GM12872 (cell line): ENCODE data around the gene STRN3.

Experiments
- TF ChIP-seq, protein P1 (sequence below): IDR thresholded peaks from 3 replicates; pipeline ENCODE4 v1.5.1; 2011; ENCODE audit warnings: low read depth, mild to moderate bottlenecking, low read length, moderate library complexity; ENCODE audit not compliant: insufficient read depth

STRN3 gene

DNA sequence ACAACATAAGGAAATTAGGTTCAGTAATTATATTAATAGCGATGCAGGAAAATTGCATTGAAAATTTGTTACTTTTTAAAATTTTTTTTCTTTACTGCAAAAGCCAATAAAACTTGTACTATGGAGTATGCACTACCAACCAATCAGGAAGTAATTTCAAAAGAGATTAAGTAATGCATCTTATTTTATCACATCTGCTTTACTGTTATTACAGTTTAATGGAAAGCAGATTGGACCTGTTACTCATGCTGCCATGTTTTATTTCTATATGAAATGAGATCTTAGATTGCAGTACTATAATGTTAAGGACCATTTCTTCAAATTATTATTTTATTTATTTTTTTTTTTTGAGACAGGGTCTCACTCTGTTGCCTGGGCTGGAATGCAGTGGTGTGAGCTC lies 1.7 kb upstream of the STRN3 start:
- TF ChIP-seq, protein P1, sequence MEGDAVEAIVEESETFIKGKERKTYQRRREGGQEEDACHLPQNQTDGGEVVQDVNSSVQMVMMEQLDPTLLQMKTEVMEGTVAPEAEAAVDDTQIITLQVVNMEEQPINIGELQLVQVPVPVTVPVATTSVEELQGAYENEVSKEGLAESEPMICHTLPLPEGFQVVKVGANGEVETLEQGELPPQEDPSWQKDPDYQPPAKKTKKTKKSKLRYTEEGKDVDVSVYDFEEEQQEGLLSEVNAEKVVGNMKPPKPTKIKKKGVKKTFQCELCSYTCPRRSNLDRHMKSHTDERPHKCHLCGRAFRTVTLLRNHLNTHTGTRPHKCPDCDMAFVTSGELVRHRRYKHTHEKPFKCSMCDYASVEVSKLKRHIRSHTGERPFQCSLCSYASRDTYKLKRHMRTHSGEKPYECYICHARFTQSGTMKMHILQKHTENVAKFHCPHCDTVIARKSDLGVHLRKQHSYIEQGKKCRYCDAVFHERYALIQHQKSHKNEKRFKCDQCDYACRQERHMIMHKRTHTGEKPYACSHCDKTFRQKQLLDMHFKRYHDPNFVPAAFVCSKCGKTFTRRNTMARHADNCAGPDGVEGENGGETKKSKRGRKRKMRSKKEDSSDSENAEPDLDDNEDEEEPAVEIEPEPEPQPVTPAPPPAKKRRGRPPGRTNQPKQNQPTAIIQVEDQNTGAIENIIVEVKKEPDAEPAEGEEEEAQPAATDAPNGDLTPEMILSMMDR = no peak

DNA sequence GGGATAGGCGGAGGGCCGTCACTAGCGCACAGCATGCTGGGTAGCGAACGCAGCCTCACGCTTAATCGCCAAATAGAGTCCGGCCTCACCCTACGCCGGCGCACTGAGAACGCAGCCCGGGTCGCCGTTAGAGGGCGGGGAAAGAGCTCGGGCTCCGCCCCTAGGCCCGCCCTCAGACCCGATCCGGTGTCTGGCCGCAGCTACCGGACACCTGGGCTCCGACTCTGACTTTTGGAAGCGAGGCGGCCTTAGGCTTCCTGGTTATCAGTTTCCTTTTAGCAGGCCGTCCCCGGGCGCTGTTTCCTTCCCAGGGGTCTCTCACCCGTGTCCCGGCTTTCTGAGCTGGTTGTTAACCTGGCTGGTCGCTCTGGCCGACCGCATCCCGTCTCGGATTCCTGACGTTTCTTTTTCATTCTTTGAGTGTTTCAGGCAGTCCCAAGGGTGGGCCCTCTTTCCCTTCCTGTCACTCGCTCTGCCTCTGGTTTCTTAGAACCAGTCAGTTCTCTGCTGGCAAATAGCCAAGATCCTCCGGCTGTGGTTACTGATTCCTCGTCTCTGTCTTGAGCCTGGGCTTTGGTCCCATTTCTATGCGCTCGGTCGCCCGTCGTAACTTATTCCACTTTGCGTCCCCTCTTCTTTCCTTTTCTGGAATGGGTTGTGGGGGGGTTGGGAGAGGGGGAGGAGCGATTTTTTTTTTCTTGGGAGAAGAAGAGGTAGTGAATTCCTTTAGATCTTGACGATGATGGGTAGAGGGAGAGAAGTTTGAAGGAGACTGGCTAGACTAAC lies 464 bp upstream of the STRN3 start:
- TF ChIP-seq, protein P1 = no peak

DNA sequence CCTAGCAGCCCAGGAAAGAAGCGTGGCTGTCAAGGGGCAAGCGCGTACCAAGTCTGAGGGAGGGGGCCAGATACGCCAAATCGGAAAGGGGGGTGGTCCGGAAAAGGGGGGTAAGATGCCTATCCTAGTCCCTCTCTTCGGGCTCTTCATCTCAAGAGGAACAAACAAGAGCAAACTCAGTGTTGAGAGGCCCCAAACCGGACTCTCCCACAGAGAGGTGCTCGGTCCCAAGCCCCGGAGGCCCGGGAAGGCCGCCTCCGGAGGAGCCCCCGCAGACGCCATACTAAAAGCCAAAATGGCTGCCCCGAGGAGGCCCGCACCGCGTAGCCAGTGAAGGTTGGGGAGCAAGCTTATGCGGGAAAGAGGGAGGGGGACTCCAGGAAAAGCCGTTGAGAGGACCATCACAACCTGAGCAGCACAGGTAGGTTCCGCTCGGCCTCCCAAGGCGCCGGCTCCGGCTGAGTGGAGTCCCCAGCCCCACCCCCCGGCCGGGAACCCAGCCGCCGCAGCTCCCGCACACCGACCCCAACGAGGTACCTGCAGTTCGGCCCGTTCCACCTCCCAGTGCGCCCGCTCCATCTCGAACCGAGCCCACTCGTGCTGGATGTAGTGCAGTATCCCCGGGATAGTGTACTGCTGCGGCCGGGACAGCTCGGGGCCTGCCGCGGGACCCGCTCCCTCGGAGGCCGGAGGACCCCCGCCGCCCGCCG lies 657 bp downstream of the STRN3 start, which contains the start of gene AP4S1:
Gene AP4S1 (plus strand): TSS at position 283 of the 710 bp plus-strand sequence. CDS start 40,548 bp downstream, outside the sequence.
- TF ChIP-seq, protein P1 = no peak

DNA sequence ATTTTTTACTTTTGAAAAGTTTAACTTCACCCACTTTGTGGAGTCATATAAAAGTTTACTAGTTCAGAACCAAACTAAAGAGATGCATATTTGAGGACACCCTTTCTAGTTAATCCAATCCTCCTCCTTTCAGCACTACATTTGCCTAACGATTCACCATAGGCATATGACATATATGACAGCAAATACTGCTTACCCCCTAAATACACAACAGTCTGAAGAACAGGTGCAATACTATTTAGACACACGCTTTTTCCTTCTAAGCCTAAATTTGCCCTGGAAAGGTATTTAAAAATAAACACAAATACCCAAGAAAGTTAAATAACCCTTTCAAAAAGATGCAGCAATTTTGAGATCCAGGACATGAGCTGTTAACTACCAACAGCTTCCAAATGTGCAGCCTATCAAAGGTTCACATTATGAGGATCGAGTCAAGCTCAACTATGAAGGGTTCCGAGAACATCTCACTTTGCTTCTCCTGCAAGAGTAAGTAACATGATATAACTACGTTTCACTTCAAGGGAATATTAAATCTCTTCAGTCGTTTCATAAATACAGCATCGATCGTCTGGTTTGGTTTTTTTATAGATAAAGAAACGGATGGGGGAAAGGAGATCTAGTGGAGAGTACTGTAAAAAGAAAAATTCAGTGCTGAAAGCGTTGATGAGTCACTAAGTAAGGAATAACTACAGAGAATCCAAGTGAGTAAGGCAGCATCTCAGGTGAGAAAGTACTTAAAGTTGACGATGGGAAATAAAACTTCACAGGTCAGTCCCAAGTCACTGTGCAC lies 1.4 kb downstream of the STRN3 start:
- TF ChIP-seq, protein P1 = no peak

DNA sequence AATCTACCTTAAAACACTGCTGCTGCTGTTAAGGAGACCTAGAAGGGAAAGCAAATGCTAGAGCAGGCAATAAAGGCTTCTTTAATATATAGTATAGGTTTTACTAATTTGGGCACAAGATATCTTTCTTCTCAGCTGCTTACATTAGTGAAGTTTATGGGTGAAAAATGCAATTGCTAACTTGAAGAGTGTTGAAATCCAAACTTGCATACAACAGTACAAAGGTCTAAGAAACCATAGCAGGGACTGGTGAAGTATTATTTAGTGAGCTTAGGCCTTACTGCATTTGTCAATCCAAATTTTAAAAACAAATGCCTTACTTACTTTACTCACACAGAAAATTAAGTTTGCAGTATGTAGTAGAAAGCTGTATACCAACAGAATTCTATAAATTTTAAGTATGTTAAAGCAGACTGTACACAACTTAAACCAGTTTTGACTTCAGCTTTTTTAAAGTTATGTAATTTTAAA lies 2.1 kb downstream of the STRN3 start:
- TF ChIP-seq, protein P1 = no peak

DNA sequence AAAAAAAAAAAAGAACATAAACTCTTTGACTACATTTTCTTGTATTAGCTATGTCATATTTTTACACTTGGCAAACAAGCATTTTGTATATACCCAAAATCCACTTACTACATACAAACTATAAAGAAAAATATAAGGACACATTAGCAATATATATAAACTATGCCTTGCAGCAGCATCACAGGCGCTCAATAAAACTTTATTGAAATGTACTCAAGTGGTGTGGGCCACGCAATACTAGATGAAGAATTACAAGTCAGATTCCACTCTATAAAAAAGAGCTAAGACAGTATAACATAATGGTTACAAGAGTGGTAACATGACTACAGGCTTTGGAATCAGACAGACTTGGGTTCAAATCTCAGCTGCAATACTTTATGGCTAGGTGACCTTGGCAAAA lies 3.8 kb downstream of the STRN3 start:
- TF ChIP-seq, protein P1 = no peak

DNA sequence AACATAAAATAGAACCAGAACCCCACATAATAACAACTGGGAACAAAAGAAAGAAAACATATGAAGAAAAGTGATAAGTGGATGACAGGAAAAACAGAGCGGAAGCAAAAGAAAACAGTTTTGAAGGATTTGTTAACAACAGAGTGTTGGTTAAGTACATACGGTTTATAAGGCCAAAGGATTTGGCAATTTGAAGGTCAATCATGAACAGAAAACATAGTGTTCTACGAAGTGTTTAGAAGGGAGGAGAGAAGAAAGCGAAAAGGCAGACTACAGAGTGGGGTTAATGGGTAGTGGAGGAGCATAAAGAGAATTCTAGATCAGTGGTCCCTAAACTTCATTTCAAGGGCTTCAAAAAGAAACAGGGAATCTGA lies 4.6 kb downstream of the STRN3 start:
- TF ChIP-seq, protein P1 = no peak
